Gastrocnemius medialis (tissue), 4 donors: Measurements from ENCODE around the gene CST3.

Experiments
- POLR2A ChIP-seq, 2 donors: fragments of 450-650 bp; IDR thresholded peaks; one replicate each; pipeline ENCODE4 v1.6.1; 2017; ENCODE audit warnings: antibody characterized with exemption in 2 of 2, mild to moderate bottlenecking in 2 of 2, moderate library complexity in 2 of 2
- TF ChIP-seq, protein P1 (sequence below), 5 experiments: fragments of 450-650 bp in 3 of 5; fragments of 200-600 bp in 2 of 5; sonication (generic) in 2 of 5; IDR thresholded peaks in 4 of 5; conservative IDR thresholded peaks in 1 of 5; 1 replicate in 4 of 5; 2 replicates in 1 of 5; pipeline ENCODE4 v1.5.1; 2016 to 2019; ENCODE audit warnings: antibody characterized with exemption in 5 of 5, mild to moderate bottlenecking in 3 of 5, moderate library complexity in 3 of 5

DNA sequence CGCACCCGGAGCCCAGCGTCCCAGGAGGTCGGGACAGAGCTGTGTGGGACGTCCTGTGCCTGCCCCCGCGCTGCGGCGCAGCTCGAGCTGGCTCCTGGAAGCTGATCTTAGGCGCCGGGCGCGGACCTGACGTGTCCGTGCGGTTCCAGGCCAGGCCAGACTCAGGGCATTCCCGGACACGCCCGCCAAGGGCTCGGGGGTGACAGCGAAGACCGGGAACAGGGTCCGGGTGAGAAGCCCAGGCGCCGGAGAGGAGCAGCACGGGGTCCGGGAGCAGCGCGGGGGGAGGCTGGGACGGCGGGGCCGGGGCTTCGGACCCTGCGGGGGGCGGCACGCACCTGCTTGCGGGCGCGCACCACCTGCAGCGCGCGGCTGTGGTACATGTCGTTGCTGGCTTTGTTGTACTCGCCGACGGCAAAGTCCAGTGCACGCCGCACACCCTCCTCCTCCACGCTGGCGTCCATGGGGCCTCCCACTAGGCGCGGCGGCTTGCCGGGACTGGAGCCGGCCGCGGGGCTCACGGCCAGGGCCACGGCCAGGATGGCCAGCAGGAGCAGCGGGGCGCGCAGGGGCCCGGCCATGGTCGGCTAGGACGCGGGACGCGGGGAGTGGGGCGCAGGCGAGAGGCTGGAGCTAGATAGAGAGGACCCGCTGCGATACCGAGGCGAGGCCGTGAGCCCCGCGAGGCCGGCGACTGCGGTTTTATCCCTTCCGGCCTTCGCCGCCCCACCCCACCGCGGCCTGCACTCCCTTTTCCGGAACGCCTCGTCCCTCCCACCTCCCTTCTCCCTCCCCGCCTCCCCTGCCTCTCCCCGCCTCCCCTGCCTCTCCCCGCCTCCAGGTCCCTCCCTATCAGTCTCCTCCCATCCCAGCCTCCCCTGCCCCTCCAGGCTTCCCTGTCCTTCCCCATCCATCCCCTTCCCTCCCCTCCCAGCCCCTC lies at the start of gene CST3:
- TF ChIP-seq, protein P1, sequence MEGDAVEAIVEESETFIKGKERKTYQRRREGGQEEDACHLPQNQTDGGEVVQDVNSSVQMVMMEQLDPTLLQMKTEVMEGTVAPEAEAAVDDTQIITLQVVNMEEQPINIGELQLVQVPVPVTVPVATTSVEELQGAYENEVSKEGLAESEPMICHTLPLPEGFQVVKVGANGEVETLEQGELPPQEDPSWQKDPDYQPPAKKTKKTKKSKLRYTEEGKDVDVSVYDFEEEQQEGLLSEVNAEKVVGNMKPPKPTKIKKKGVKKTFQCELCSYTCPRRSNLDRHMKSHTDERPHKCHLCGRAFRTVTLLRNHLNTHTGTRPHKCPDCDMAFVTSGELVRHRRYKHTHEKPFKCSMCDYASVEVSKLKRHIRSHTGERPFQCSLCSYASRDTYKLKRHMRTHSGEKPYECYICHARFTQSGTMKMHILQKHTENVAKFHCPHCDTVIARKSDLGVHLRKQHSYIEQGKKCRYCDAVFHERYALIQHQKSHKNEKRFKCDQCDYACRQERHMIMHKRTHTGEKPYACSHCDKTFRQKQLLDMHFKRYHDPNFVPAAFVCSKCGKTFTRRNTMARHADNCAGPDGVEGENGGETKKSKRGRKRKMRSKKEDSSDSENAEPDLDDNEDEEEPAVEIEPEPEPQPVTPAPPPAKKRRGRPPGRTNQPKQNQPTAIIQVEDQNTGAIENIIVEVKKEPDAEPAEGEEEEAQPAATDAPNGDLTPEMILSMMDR (IDR thresholded peaks at IDR 0.05 in 4 of 5, conservative IDR thresholded peaks at IDR 0.05 in 1 of 5) = peak in 1 of 5 experiments; percentile 18
- TF ChIP-seq POLR2A (IDR thresholded peaks at IDR 0.05) = peak; percentile 96
